ENCODE results near the gene CEBPE. TPM values are rescaled to one million over a fixed set of nuclear protein-coding genes. Genes with fewer than 3 reads are reported as not detected.

CEBPE gene
- total RNA-seq, 4 donors from 2014 or later, result not detected

DNA sequence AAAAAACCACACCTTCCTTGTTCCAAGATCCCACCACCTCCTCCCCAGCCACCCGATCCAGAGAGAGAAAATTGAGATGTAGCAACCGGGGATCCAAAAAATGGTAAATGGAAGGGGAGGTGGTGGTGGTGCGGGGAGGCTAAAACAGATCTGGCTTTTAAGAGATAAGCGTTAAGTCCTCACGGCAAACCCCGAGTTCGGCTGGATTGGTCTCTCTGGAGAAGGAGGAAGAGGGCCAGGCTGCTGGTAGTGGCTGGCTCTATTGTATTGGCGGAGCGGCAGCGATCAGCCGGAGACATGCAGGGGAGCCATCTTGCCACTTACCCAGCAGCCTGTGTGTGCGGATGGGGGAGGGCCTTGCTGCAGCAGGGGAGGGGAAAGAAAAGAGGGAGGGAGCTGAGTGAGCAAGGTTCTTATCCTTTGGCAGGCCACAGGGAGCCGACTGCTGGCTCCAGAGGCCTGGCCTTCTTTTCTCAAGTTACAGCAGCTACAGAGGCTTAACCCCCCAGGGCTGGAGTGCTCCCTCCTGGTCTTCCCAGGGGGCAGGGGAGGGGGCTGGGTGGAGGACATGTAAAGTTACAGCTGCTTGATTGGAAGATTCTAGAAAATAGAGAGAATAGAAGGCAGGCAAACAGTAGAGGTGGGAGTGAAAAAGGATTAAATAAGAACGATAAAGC, 47.7 kb downstream of the CEBPE start:
- TF ChIP-seq POLR2A (IDR thresholded peaks at IDR 0.05), result peak; percentile 63 to 67
- TF ChIP-seq, protein P1, sequence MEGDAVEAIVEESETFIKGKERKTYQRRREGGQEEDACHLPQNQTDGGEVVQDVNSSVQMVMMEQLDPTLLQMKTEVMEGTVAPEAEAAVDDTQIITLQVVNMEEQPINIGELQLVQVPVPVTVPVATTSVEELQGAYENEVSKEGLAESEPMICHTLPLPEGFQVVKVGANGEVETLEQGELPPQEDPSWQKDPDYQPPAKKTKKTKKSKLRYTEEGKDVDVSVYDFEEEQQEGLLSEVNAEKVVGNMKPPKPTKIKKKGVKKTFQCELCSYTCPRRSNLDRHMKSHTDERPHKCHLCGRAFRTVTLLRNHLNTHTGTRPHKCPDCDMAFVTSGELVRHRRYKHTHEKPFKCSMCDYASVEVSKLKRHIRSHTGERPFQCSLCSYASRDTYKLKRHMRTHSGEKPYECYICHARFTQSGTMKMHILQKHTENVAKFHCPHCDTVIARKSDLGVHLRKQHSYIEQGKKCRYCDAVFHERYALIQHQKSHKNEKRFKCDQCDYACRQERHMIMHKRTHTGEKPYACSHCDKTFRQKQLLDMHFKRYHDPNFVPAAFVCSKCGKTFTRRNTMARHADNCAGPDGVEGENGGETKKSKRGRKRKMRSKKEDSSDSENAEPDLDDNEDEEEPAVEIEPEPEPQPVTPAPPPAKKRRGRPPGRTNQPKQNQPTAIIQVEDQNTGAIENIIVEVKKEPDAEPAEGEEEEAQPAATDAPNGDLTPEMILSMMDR (IDR thresholded peaks at IDR 0.05 in 4 of 5, conservative IDR thresholded peaks at IDR 0.05 in 1 of 5), result no peak
- in situ Hi-C loops (cut with MboI; ENCODE audit: low sequenced_read_pairs in 4 of 4), result no loop called here
- intact Hi-C loops (cut with DNase I; ENCODE audit: low total_unique reads), result loop anchor here (2.0 to 5.0 kb wide), 2 partner anchors 23 to 116 kb away; partner anchors contain the start of genes ACIN1 and C14orf119
- Histone ChIP-seq H3K9me3 (no peaks in the 10 kb centered on the region), H3K27ac (peak overlapping the region; percentile 88 to 95 (median 90)), H3K4me1 (peaks cover 25 to 32% of the 10 kb centered on the region in 2 donors), H3K27me3 (no peaks in the 10 kb centered on the region), H3K4me3 (peak overlapping the region; percentile 68 to 81 (median 74)), H3K36me3 (peaks cover 0 to 62% of the 10 kb centered on the region in 2 donors)
- DNase-seq (peak; percentile 84 to 90), ATAC-seq (peak; percentile 92 to 93)

DNA sequence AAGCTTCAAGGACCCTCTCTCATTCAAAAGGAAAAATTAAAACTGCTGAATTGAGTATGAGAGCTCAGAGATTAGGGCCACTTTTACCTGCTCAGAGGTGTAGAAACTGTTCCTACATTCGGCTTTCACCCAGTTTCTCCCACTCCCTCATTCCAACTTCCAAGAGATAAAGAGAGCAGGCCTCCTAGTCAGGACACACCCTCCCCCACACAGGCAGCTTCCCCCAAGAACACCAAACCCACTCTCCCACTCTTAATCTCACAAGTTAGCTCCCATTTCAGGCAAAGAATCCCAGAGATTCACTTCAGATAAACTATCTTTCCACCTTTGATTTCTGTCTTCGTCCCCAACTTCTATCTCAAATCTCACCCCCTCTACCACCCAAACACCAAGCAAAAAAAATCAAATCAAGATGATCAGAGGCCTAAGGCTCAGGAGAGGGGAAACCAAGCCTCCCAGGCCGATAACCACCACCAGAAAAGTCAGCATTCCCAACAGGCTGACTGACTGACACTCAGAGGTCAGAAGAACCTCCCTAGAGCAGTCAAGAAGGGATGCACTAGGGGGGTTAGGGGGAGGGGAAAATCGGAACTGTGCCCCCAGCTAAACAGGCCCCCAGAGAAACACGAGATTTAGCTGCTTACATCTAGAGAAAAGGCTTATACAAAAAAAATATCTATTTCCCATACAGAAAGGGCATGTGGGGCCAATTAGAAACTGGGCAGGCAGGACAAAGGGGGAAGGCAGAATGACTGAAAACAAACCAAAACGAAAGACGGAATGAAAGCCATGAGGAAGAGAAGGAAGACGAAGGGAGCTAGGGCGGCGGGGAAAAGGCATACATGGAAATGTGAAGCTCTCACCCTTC, 48.6 kb downstream of the CEBPE start:
- Histone ChIP-seq H3K27me3 (no peaks in the 10 kb centered on the region), H3K27ac (peak overlapping the region; percentile 88 to 95 (median 90)), H3K4me3 (peak overlapping the region; percentile 68 to 81 (median 74)), H3K4me1 (peaks cover 25 to 32% of the 10 kb centered on the region in 2 donors), H3K36me3 (peaks cover 0 to 62% of the 10 kb centered on the region in 2 donors), H3K9me3 (no peaks in the 10 kb centered on the region)
- intact Hi-C loops (cut with DNase I; ENCODE audit: low total_unique reads), result loop anchor here (2.0 to 5.0 kb wide), 2 partner anchors 24 to 117 kb away; partner anchors contain the start of genes ACIN1 and C14orf119
- no peak for ATAC-seq
- no peak for DNase-seq
- in situ Hi-C loops (cut with MboI; ENCODE audit: low sequenced_read_pairs in 4 of 4), result no loop called here
- TF ChIP-seq, protein P1 (IDR thresholded peaks at IDR 0.05 in 4 of 5, conservative IDR thresholded peaks at IDR 0.05 in 1 of 5), result no peak
- no peak for TF ChIP-seq POLR2A (IDR thresholded peaks at IDR 0.05)

DNA sequence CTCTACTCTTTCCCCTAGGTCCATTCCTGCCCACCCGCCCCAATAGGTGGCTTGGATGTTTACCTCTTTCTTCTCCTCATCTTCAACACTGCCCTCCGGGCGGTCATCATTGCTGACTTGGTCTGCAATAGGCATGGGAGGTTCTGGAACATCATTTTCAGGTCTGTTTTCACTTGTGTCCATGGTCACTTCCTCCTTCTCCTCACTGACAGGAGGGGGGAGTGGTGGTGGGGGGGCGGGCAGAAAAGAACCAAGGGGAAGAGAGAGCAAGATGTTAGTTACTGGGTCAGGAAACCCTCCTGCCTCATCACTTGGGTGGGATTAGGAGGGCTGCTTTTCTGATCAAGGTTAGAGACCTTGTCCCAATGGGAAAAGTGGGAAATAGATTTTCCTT, 49.6 kb downstream of the CEBPE start:
- no peak for DNase-seq
- ATAC-seq, result no peak
- Histone ChIP-seq H3K4me1 (peaks cover 25 to 32% of the 10 kb centered on the region in 2 donors), H3K36me3 (peaks cover 0 to 62% of the 10 kb centered on the region in 2 donors), H3K9me3 (no peaks in the 10 kb centered on the region), H3K4me3 (no peak overlapping the region), H3K27me3 (no peaks in the 10 kb centered on the region), H3K27ac (peak overlapping the region; percentile 45 to 95 (median 89))
- TF ChIP-seq, protein P1 (IDR thresholded peaks at IDR 0.05 in 4 of 5, conservative IDR thresholded peaks at IDR 0.05 in 1 of 5), result no peak
- no peak for TF ChIP-seq POLR2A (IDR thresholded peaks at IDR 0.05)
- in situ Hi-C loops (cut with MboI; ENCODE audit: low sequenced_read_pairs in 4 of 4), result no loop called here
- intact Hi-C loops (cut with DNase I; ENCODE audit: low total_unique reads), result no loop called here

DNA sequence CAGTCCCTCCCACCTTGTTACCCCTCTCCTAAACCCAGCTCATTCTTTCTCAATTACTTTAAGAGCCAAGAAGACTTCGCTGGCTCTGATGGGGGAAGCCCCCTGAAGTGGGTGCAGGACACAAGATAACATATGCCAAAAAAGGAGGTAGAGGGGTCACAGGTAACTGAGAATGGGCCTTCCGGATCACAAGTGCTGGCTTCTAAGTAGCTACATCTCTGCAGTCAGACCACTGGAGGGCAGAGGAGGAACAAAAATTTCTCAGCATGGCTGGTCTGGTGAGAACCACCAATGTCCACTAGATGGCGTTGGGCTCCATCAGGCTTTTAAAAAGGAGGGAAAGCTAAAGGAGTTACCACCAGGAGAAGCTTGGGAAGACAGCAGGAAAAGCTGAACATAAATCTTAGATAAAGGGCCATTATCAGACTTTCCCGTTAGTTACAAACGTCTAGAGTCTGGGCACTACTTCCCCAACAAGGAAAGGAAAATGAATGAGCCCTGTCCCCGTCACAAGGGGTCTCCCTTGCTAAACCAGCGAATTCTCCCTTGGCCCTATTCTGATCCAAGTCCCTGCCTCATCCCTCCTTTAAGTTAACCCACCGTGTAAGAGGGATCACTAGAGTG, 50.2 kb downstream of the CEBPE start:
- Histone ChIP-seq H3K27me3 (no peaks in the 10 kb centered on the region), H3K4me1 (peaks cover 25 to 32% of the 10 kb centered on the region in 2 donors), H3K27ac (peak overlapping the region; percentile 45 to 95 (median 89)), H3K4me3 (no peak overlapping the region), H3K9me3 (no peaks in the 10 kb centered on the region), H3K36me3 (peaks cover 0 to 64% of the 10 kb centered on the region in 2 donors)
- TF ChIP-seq POLR2A (IDR thresholded peaks at IDR 0.05), result no peak
- TF ChIP-seq, protein P1 (IDR thresholded peaks at IDR 0.05 in 4 of 5, conservative IDR thresholded peaks at IDR 0.05 in 1 of 5), result peak; percentile 88 to 97 (median 95)
- intact Hi-C loops (cut with DNase I; ENCODE audit: low total_unique reads) (no loop called here), in situ Hi-C loops (cut with MboI; ENCODE audit: low sequenced_read_pairs in 4 of 4) (no loop called here)
- DNase-seq (peak; percentile 69 to 82), ATAC-seq (peak; percentile 84 to 87)
